Naive thymus-derived CD8-positive, alpha-beta T cell (primary cell): ENCODE data around the gene SGCD. TPM values are rescaled to one million over a fixed set of nuclear protein-coding genes. Genes with fewer than 3 reads are reported as not detected.

Source experiments
- ATAC-seq, 2 donors: fragments of 150-1000 bp; cut with Tn5 transposase in 1 of 2; sonication (Bioruptor Pico), chemical (Tn5 transposase) in 1 of 2; 1 replicate in 1 of 2; 2 replicates in 1 of 2; pipeline ENCODE4 v1.10.0; 2021; ENCODE audit warnings: mild to moderate bottlenecking in 2 of 2, moderate library complexity in 2 of 2
- POLR2A ChIA-PET: fragments of 350-600 bp; sonication (Branson Sonifier 250); formaldehyde crosslinking; loops from one replicate; lab custom pipeline; 2021; ENCODE audit warnings: antibody characterized with exemption; lab: Charles Lee
- DNase-seq, 10 donors: peaks; one replicate each; pipeline versions ENCODE4 v3.0.0 to v3.0.0-alpha.2; 2020 to 2022
- H3K27ac Mint-ChIP-seq, 10 donors: one replicate each; pipeline ENCODE4 v1.8.0; 2020 to 2022; ENCODE audit warnings: mild to moderate bottlenecking in 10 of 10, mixed read lengths in 10 of 10, moderate library complexity in 4 of 10, inconsistent platforms in 1 of 10
- H3K27me3 Mint-ChIP-seq, 5 donors: one replicate each; pipeline ENCODE4 v1.8.0; 2021 to 2022; ENCODE audit warnings: mixed read lengths in 5 of 5
- H3K36me3 Mint-ChIP-seq, 3 donors: one replicate each; pipeline ENCODE4 v1.8.0; 2020 to 2022; ENCODE audit warnings: mixed read lengths in 3 of 3, mild to moderate bottlenecking in 2 of 3, inconsistent platforms in 1 of 3
- H3K4me1 Mint-ChIP-seq, 4 donors: one replicate each; pipeline ENCODE4 v1.8.0; 2021 to 2022; ENCODE audit warnings: mixed read lengths in 4 of 4
- H3K4me3 Mint-ChIP-seq, 10 donors: one replicate each; pipeline ENCODE4 v1.8.0; 2020 to 2022; ENCODE audit warnings: mild to moderate bottlenecking in 10 of 10, mixed read lengths in 10 of 10, moderate library complexity in 6 of 10, inconsistent platforms in 1 of 10
- H3K9me3 Mint-ChIP-seq, 9 donors: one replicate each; pipeline ENCODE4 v1.8.0; 2020 to 2022; ENCODE audit warnings: mixed read lengths in 9 of 9, mild to moderate bottlenecking in 3 of 9, inconsistent platforms in 1 of 9, moderate library complexity in 1 of 9
- polyA plus RNA-seq, 3 donors: library from polyadenylated mRNA; unstranded; fragments of 300-500 nt; fragmentation: Illumina TruSeq; gene quantifications; one replicate each; pipeline ENCODE4 v1.2.3, GENCODE V29; 2021
- total RNA-seq, 8 experiments: library from RNA in 2 of 8; stranded (reverse) in 2 of 8; gene quantifications; one replicate each; pipeline ENCODE4 v1.2.3 and lab custom pipeline; 2021 to 2026

Gene SGCD
- total and polyA plus RNA-seq, 5 experiments from 2014 or later, result 0.18 to 2.0 TPM; not detected in 3

- Mint-ChIP-seq H3K36me3 (no peaks in the 10 kb centered on the region), H3K4me1 (no peaks in the 10 kb centered on the region), H3K4me3 (no peak overlapping the region), H3K27ac (no peak overlapping the region), H3K27me3 (peaks cover 22 to 57% (median 33%) of the 10 kb centered on the region in 5 donors), H3K9me3 (no peaks in the 10 kb centered on the region)
- DNase-seq (no peak), ATAC-seq (no peak)
- POLR2A ChIA-PET, result no interaction called here
Observed at GRCh38 chr5:156446526-156446925, 119.6 kb downstream of the SGCD start.

GRCh38 chr5:156450778-156451177, 123.8 kb downstream of the SGCD start:
- H3K27ac Mint-ChIP-seq, result no peak overlapping the region
- DNase-seq (no peak), ATAC-seq (no peak)
- POLR2A ChIA-PET, result no interaction called here
- H3K27me3 Mint-ChIP-seq, result peaks cover 11 to 44% (median 23%) of the 10 kb centered on the region in 5 donors
- no peaks in the 10 kb centered on the region for H3K9me3 Mint-ChIP-seq
- H3K36me3 Mint-ChIP-seq, result no peaks in the 10 kb centered on the region
- no peaks in the 10 kb centered on the region for H3K4me1 Mint-ChIP-seq
- no peak overlapping the region for H3K4me3 Mint-ChIP-seq

- H3K9me3 Mint-ChIP-seq, result no peaks in the 10 kb centered on the region
- DNase-seq, result no peak
- H3K27me3 Mint-ChIP-seq, result peaks cover 12 to 37% (median 19%) of the 10 kb centered on the region in 5 donors
- no peaks in the 10 kb centered on the region for H3K36me3 Mint-ChIP-seq
- POLR2A ChIA-PET, result no interaction called here
- ATAC-seq, result no peak
- no peaks in the 10 kb centered on the region for H3K4me1 Mint-ChIP-seq
- no peak overlapping the region for H3K27ac Mint-ChIP-seq
- no peak overlapping the region for H3K4me3 Mint-ChIP-seq
Observed at GRCh38 chr5:156451505-156451904, 124.5 kb downstream of the SGCD start.

GRCh38 chr5:156456857-156457256, 129.9 kb downstream of the SGCD start:
- POLR2A ChIA-PET, result no interaction called here
- DNase-seq (no peak), ATAC-seq (no peak)
- H3K9me3 Mint-ChIP-seq, result no peaks in the 10 kb centered on the region
- no peaks in the 10 kb centered on the region for H3K4me1 Mint-ChIP-seq
- no peak overlapping the region for H3K27ac Mint-ChIP-seq
- no peaks in the 10 kb centered on the region for H3K36me3 Mint-ChIP-seq
- no peak overlapping the region for H3K4me3 Mint-ChIP-seq
- H3K27me3 Mint-ChIP-seq, result peaks cover 5 to 24% (median 10%) of the 10 kb centered on the region in 5 donors

GRCh38 chr5:156459812-156460385, 132.9 kb downstream of the SGCD start:
- no peaks in the 10 kb centered on the region for H3K4me1 Mint-ChIP-seq
- ATAC-seq (no peak), DNase-seq (no peak)
- no peak overlapping the region for H3K27ac Mint-ChIP-seq
- no peak overlapping the region for H3K4me3 Mint-ChIP-seq
- H3K36me3 Mint-ChIP-seq, result no peaks in the 10 kb centered on the region
- peaks cover 0 to 9% (median 4%) of the 10 kb centered on the region in 5 donors for H3K27me3 Mint-ChIP-seq
- H3K9me3 Mint-ChIP-seq, result no peaks in the 10 kb centered on the region
- POLR2A ChIA-PET, result no interaction called here

- no peak for ATAC-seq
- Mint-ChIP-seq H3K36me3 (no peaks in the 10 kb centered on the region), H3K9me3 (no peaks in the 10 kb centered on the region), H3K27me3 (peaks cover 0 to 11% (median 4%) of the 10 kb centered on the region in 5 donors), H3K27ac (no peak overlapping the region), H3K4me3 (no peak overlapping the region), H3K4me1 (no peaks in the 10 kb centered on the region)
- POLR2A ChIA-PET, result no interaction called here
- DNase-seq, result no peak
Observed at GRCh38 chr5:156460471-156460870, 133.5 kb downstream of the SGCD start.

GRCh38 chr5:156466871-156467270, 139.9 kb downstream of the SGCD start:
- no peaks in the 10 kb centered on the region for H3K9me3 Mint-ChIP-seq
- no peaks in the 10 kb centered on the region for H3K36me3 Mint-ChIP-seq
- no peak for DNase-seq
- no peaks in the 10 kb centered on the region for H3K4me1 Mint-ChIP-seq
- no peak for ATAC-seq
- H3K27ac Mint-ChIP-seq, result no peak overlapping the region
- peaks cover 0 to 4% (median 0%) of the 10 kb centered on the region in 5 donors for H3K27me3 Mint-ChIP-seq
- H3K4me3 Mint-ChIP-seq, result no peak overlapping the region
- POLR2A ChIA-PET, result no interaction called here

- Mint-ChIP-seq H3K9me3 (no peaks in the 10 kb centered on the region), H3K4me1 (no peaks in the 10 kb centered on the region), H3K36me3 (no peaks in the 10 kb centered on the region), H3K4me3 (no peak overlapping the region), H3K27ac (no peak overlapping the region), H3K27me3 (peaks cover 0 to 7% (median 2%) of the 10 kb centered on the region in 5 donors)
- no peak for DNase-seq
- POLR2A ChIA-PET, result no interaction called here
- ATAC-seq, result no peak
Observed at GRCh38 chr5:156469636-156470035, 142.7 kb downstream of the SGCD start.

GRCh38 chr5:156471893-156472292, 144.9 kb downstream of the SGCD start:
- no peaks in the 10 kb centered on the region for H3K36me3 Mint-ChIP-seq
- DNase-seq (no peak), ATAC-seq (no peak)
- H3K9me3 Mint-ChIP-seq, result no peaks in the 10 kb centered on the region
- H3K4me1 Mint-ChIP-seq, result no peaks in the 10 kb centered on the region
- no peak overlapping the region for H3K4me3 Mint-ChIP-seq
- no peak overlapping the region for H3K27ac Mint-ChIP-seq
- POLR2A ChIA-PET, result no interaction called here
- peaks cover 0 to 5% (median 2%) of the 10 kb centered on the region in 5 donors for H3K27me3 Mint-ChIP-seq

- POLR2A ChIA-PET, result no interaction called here
- H3K36me3 Mint-ChIP-seq, result no peaks in the 10 kb centered on the region
- H3K4me3 Mint-ChIP-seq, result no peak overlapping the region
- ATAC-seq (no peak), DNase-seq (no peak)
- no peaks in the 10 kb centered on the region for H3K9me3 Mint-ChIP-seq
- H3K27ac Mint-ChIP-seq, result no peak overlapping the region
- H3K4me1 Mint-ChIP-seq, result no peaks in the 10 kb centered on the region
- peaks cover 0 to 5% (median 2%) of the 10 kb centered on the region in 5 donors for H3K27me3 Mint-ChIP-seq
Observed at GRCh38 chr5:156473269-156473908, 146.4 kb downstream of the SGCD start.

- H3K9me3 Mint-ChIP-seq, result peaks cover 0 to 1% (median 0%) of the 10 kb centered on the region in 9 donors
- H3K4me3 Mint-ChIP-seq, result no peak overlapping the region
- no peak for DNase-seq
- peaks cover 0 to 5% (median 2%) of the 10 kb centered on the region in 5 donors for H3K27me3 Mint-ChIP-seq
- no peak for ATAC-seq
- no peaks in the 10 kb centered on the region for H3K36me3 Mint-ChIP-seq
- no peak overlapping the region for H3K27ac Mint-ChIP-seq
- POLR2A ChIA-PET, result no interaction called here
- H3K4me1 Mint-ChIP-seq, result no peaks in the 10 kb centered on the region
Observed at GRCh38 chr5:156474251-156474650, 147.3 kb downstream of the SGCD start.

- Mint-ChIP-seq H3K27me3 (peaks cover 0 to 4% (median 2%) of the 10 kb centered on the region in 5 donors), H3K36me3 (no peaks in the 10 kb centered on the region), H3K4me3 (no peak overlapping the region), H3K9me3 (peaks cover 0 to 1% (median 0%) of the 10 kb centered on the region in 9 donors), H3K4me1 (no peaks in the 10 kb centered on the region), H3K27ac (no peak overlapping the region)
- no peak for DNase-seq
- no peak for ATAC-seq
- POLR2A ChIA-PET, result no interaction called here
Observed at GRCh38 chr5:156475182-156476157, 148.5 kb downstream of the SGCD start.

GRCh38 chr5:156476158-156476551, 149.2 kb downstream of the SGCD start:
- H3K9me3 Mint-ChIP-seq, result peaks cover 0 to 1% (median 0%) of the 10 kb centered on the region in 9 donors
- no peak overlapping the region for H3K27ac Mint-ChIP-seq
- POLR2A ChIA-PET, result no interaction called here
- no peak overlapping the region for H3K4me3 Mint-ChIP-seq
- no peaks in the 10 kb centered on the region for H3K4me1 Mint-ChIP-seq
- peaks cover 0 to 6% (median 4%) of the 10 kb centered on the region in 5 donors for H3K27me3 Mint-ChIP-seq
- H3K36me3 Mint-ChIP-seq, result no peaks in the 10 kb centered on the region
- no peak for DNase-seq
- ATAC-seq, result no peak
